IPS-15b (cell line): ENCODE measurements around the gene ZNF213.

Source experiments
- H3K27me3 ChIP-seq: one replicate; pipeline ENCODE4 v1.6.1; 2013; ENCODE audit warnings: low read length; ENCODE audit not compliant: control insufficient read depth, insufficient read depth
- H3K36me3 ChIP-seq: one replicate; pipeline ENCODE4 v1.6.1; 2013; ENCODE audit warnings: low read length; ENCODE audit not compliant: control insufficient read depth, insufficient read depth
- H3K4me1 ChIP-seq: one replicate; pipeline ENCODE4 v1.6.1; 2013; ENCODE audit warnings: mild to moderate bottlenecking, low read length; ENCODE audit not compliant: control insufficient read depth, insufficient read depth
- H3K4me3 ChIP-seq: one replicate; pipeline ENCODE4 v1.5.1; 2013; ENCODE audit warnings: low read depth, low read length
- H3K9ac ChIP-seq: one replicate; pipeline ENCODE4 v1.6.1; 2013; ENCODE audit warnings: low read depth, mild to moderate bottlenecking, low read length
- H3K9me3 ChIP-seq: one replicate; pipeline ENCODE4 v1.6.1; 2013; ENCODE audit warnings: mild to moderate bottlenecking, low read length; ENCODE audit not compliant: control insufficient read depth, insufficient read depth

The ZNF213 gene

GRCh38 chr16:3094289-3095027 is 40.4 kb upstream of the ZNF213 start:
- Histone ChIP-seq H3K4me1 (peaks cover 10% of the 10 kb centered on the region), H3K27me3 (no peaks in the 10 kb centered on the region), H3K9ac (no peak overlapping the region), H3K36me3 (peaks cover 35% of the 10 kb centered on the region), H3K4me3 (no peak overlapping the region), H3K9me3 (no peaks in the 10 kb centered on the region)

- peaks cover 14% of the 10 kb centered on the region for H3K4me1 ChIP-seq
- H3K9me3 ChIP-seq: no peaks in the 10 kb centered on the region
- H3K4me3 ChIP-seq: peak overlapping the region; percentile 35
- H3K9ac ChIP-seq: peak overlapping the region; percentile 57
- H3K36me3 ChIP-seq: peaks cover 26% of the 10 kb centered on the region
- no peaks in the 10 kb centered on the region for H3K27me3 ChIP-seq
Measured at GRCh38 chr16:3095869-3096268, 39.0 kb upstream of the ZNF213 start.

GRCh38 chr16:3096362-3096761 is 38.5 kb upstream of the ZNF213 start:
- Histone ChIP-seq H3K4me3 (peak overlapping the region; percentile 35), H3K4me1 (peaks cover 18% of the 10 kb centered on the region), H3K36me3 (peaks cover 21% of the 10 kb centered on the region), H3K9ac (peak overlapping the region; percentile 57), H3K27me3 (no peaks in the 10 kb centered on the region), H3K9me3 (no peaks in the 10 kb centered on the region)

- H3K9me3 ChIP-seq: no peaks in the 10 kb centered on the region
- peak overlapping the region; percentile 97 for H3K9ac ChIP-seq
- peak overlapping the region; percentile 81 for H3K4me3 ChIP-seq
- no peaks in the 10 kb centered on the region for H3K27me3 ChIP-seq
- H3K4me1 ChIP-seq: peaks cover 18% of the 10 kb centered on the region
- peaks cover 12% of the 10 kb centered on the region for H3K36me3 ChIP-seq
Measured at GRCh38 chr16:3097266-3097665, 37.6 kb upstream of the ZNF213 start.

- H3K36me3 ChIP-seq: peaks cover 5% of the 10 kb centered on the region
- H3K9ac ChIP-seq: peak within 1 kb of the TSS; percentile 97
- peak within 1 kb of the TSS; percentile 81 for H3K4me3 ChIP-seq
- peaks cover 18% of the 10 kb centered on the region for H3K4me1 ChIP-seq
- no peaks in the 10 kb centered on the region for H3K9me3 ChIP-seq
- H3K27me3 ChIP-seq: no peaks in the 10 kb centered on the region
Measured at GRCh38 chr16:3098459-3099394, 36.1 kb upstream of the ZNF213 start, which contains the start of gene ZSCAN10. Gene ZSCAN10 (minus strand): TSS chr16:3099294. CDS start chr16:3092937, 6,357 bp downstream.

- Histone ChIP-seq H3K36me3 (peaks cover 5% of the 10 kb centered on the region), H3K4me3 (peak overlapping the region; percentile 81), H3K27me3 (no peaks in the 10 kb centered on the region), H3K9ac (peak overlapping the region; percentile 97), H3K9me3 (no peaks in the 10 kb centered on the region), H3K4me1 (peaks cover 18% of the 10 kb centered on the region)
Measured at GRCh38 chr16:3099395-3099731, 35.5 kb upstream of the ZNF213 start.

- Histone ChIP-seq H3K27me3 (no peaks in the 10 kb centered on the region), H3K9ac (peak overlapping the region; percentile 97), H3K4me3 (peak overlapping the region; percentile 81), H3K4me1 (peaks cover 18% of the 10 kb centered on the region), H3K36me3 (peaks cover 5% of the 10 kb centered on the region), H3K9me3 (no peaks in the 10 kb centered on the region)
Measured at GRCh38 chr16:3099732-3100499, 34.9 kb upstream of the ZNF213 start.

GRCh38 chr16:3101018-3101840 is 33.6 kb upstream of the ZNF213 start:
- Histone ChIP-seq H3K9me3 (no peaks in the 10 kb centered on the region), H3K9ac (no peak overlapping the region), H3K4me3 (peak overlapping the region; percentile 23), H3K27me3 (no peaks in the 10 kb centered on the region), H3K36me3 (peaks cover 3% of the 10 kb centered on the region), H3K4me1 (peaks cover 15% of the 10 kb centered on the region)

GRCh38 chr16:3101841-3102470 is 32.9 kb upstream of the ZNF213 start:
- Histone ChIP-seq H3K9ac (no peak overlapping the region), H3K9me3 (no peaks in the 10 kb centered on the region), H3K4me1 (peaks cover 9% of the 10 kb centered on the region), H3K4me3 (peak overlapping the region; percentile 4), H3K27me3 (no peaks in the 10 kb centered on the region), H3K36me3 (no peaks in the 10 kb centered on the region)

GRCh38 chr16:3106205-3106928 is 28.5 kb upstream of the ZNF213 start:
- Histone ChIP-seq H3K4me1 (no peaks in the 10 kb centered on the region), H3K27me3 (no peaks in the 10 kb centered on the region), H3K9me3 (no peaks in the 10 kb centered on the region), H3K4me3 (peak overlapping the region; percentile 68), H3K9ac (peak overlapping the region; percentile 83), H3K36me3 (no peaks in the 10 kb centered on the region)
